HG02981 (cell line): ENCODE measurements around the gene SAPCD2.
A peak's percentile ranks its signal among the peaks of the same experiment; 100 is the strongest.
"Not testable (repeated sequence)": the region's sequence is repeated elsewhere in the genome, so short reads cannot be mapped to it uniquely, and the experiment has no call there.

ENCODE experiments used
- ATAC-seq: cut with Tn5 transposase; IDR thresholded peaks from one replicate; pipeline ENCODE4 v1.9.1; 2021; ENCODE audit warnings: mild to moderate bottlenecking, moderate library complexity; ENCODE audit not compliant: unreplicated experiment

SAPCD2 gene, protein sequence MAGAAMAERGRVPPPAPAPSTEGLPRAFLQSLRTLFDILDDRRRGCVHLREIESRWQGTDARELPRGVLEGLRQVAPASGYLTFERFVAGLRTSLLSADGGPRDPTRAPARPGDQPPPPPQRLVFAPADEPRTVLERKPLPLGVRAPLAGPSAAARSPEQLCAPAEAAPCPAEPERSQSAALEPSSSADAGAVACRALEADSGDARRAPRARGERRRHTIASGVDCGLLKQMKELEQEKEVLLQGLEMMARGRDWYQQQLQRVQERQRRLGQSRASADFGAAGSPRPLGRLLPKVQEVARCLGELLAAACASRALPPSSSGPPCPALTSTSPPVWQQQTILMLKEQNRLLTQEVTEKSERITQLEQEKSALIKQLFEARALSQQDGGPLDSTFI

DNA sequence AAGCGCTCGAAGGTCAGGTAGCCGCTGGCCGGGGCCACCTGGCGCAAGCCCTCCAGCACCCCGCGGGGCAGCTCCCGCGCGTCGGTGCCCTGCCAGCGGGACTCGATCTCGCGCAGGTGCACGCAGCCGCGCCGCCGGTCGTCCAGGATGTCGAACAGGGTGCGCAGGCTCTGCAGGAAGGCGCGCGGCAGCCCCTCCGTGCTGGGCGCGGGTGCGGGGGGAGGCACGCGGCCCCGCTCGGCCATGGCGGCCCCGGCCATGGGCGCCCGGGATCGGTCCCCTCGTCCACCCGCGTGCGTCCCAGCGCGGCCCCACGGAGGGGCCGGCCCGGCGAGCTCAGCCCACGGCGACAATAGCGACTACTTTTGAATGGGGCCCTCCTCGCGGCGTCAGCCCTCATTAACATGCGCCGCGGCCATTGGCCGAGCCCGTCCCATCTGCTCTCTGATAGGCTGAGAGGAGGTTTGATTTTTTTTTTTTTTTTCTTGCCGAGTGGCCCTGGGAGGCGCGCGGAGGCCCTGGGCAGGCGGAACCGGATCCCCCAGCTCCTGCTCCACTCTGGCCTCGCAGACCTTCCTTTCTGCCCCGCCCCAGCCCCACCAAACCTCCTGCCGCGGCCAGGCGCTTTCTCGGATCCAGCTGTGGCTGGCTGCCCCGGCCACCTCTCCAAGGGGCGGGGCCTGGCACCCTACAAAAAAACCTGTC lies at the start of gene SAPCD2:
Gene SAPCD2 (minus strand): TSS at position 357 of the 705 bp plus-strand sequence. CDS start 97 bp downstream, at position 260.
- ATAC-seq = peak; percentile 66

DNA sequence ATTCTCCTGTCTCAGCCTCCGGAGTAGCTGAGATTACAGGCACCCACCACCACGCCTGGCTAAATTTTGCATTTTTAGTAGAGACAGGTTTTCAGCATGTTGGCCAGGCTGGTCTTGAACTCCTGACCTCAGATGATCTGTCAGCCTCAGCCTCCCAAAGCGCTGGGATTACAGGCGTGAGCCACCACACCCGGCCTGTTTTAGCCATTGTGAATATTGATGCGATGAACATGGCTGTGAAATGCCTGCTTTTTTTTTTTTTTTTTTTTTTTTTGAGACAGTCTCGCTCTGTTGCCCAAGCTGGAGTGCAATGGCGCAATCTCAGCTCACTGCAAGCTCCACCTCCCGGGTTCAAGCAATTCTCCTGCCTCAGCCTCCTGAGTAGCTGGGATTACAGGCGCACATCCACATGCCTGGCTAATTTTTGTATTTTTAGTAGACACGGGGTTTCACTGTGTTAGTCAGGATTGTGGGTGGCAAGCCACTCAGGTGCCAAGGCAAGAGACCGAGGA lies 47.8 kb upstream of the SAPCD2 start:
- ATAC-seq = not testable (repeated sequence)

DNA sequence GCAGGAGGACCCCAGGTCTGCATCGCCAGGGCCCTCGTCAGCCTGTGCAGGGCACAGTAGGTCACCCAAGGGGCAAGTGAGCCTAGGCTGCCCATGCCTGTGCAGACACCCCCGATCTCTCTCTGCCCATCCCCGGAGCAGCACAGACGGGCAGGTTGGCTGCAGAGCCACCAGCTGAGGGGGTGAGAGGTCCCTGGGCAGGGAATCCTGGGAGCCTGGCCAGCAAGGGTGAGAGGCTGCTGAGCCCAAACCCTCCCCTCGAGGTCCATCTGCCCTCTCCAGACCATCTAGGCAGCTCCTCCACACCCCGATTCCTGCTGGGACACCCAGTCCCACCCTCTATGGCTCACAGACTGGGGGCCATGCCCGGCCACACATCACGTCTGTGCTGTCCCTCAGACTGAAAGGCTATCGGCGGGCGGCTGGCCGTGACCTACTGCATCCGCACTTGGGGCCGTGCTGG lies 46.9 kb upstream of the SAPCD2 start:
- no peak for ATAC-seq

DNA sequence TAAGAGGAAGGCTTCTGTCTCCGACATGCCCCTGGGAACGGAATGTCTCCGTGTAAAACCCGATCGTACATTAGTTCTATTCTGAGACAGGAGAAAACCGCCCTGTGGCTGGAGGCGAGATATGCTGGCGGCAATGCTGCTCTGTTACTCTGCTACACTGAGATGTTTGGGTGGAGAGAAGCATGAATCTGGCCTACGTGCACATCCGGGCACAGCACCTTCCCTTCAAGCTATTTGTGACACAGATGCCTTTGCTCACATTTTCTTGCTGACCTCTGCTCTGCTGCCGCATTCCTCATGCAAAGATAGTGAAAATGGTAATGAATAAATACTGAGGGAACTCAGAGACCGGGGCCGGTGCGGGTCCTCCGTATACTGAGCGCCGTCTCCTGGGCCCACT lies 46.4 kb upstream of the SAPCD2 start:
- ATAC-seq = no peak

DNA sequence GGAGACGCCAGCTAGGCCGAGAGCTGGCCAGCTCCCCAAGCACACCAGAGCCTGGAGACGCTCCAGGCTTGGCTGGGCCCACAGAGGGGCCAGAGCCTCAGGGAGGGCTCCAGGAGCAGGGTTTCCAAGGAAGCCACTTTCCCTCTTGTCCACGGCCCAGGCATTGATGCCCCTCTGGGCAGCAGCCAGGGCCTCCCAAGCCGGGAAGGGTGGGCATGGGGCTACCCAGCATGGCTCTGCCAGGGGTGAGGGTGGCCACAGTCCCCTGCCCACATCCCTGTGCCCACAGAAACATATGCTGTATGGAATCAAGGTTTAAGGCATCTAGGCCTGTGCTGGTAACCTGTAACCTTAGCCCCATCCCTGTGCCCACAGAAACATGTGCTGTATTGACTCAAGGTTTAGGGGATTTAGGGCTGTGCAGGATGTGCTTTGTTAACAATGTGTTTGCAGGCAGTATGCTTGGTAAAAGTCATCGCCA lies 45.7 kb upstream of the SAPCD2 start:
- ATAC-seq = no peak

DNA sequence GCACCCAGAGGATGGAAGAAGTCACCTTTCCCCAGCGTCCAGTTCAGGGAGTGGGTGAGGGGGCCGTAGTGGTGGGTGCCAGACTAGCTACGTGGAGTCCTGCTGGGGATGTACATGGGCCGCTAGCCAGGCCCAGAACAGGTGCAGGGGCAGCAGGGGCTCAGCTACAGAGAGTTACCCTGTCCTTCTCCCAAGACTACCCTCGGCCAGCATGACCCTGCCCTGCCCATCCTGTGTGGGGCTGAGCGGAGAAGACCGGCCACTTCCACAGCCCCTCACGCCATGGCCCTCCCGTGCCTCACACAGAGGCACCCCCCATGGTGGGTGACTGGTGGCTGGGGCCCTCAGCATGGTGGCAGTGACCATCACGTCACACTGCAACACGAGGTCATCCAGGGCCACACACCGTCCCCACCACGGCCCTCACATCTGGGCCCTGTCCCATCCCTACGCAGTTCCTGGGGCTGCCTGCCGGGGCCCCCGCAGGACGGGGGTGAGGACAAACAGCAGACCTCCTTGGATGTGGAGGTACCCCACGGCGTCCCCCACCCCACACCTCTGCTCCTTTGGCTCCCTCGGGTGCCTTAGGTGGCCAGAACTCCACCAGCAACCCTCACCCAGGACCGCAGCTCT lies 45.2 kb upstream of the SAPCD2 start:
- ATAC-seq = no peak

DNA sequence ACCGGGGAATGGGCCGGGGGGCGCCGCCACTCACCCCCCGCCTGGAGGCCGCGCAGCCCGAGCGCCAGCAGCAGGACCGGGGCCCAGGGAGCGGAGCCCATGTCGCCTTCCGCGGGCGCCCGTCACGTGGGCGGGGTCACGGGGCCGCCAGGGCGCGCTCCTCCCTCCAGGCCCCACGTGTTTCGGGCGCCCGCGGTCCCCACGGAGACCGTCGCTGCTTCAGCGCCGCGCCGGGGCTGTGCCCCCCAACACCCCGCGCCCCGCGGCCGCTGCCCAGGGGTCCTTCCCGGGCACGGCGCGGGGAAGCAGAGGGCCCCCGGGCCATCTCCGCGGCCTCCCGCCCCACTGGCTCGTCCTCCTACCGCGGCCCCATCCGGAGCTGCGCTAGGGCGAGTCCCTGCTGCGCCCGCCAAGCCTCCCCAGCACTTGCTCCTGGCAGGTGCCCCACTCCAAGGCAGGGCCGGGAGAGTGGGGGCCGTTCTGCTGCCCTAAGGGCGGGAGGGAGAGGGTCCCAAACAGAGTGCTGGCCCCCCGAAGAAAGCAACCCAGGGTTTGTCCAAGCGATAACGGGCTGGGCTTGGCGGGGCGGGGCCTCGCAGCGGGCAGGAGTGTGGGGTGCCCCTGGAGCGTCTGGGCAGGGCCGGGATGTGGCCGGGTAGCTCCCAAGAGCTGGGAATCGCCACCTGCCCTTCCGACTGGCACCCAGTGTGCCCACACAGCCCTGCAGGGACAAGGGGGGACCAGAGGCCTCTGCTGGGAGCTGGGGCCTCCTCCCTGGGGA lies 44.4 kb upstream of the SAPCD2 start, which contains the start of gene DPP7:
Gene DPP7 (minus strand): TSS at position 121 of the 781 bp plus-strand sequence. CDS start 20 bp downstream, at position 101.
- peak; percentile 72 for ATAC-seq

DNA sequence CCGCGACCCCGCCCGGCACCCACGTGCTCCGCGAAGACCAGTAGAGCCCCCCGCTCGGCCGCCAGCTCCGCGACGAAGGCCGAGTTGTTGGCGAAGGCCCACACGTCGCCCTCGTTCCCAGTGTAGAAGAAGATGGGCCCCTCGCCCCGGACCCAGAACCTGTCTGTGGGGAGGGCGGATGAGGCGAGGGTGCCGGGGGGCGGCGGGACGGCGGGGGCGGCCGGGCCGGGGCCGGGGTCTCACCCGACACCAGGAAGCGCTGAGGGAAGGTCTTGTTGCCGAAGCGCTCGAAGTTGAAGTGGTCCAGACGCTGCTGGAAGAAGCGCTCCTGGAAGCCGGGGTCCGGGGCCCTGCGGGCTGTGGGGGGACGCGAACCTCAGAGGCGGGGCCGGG lies 43.9 kb upstream of the SAPCD2 start:
- ATAC-seq = no peak

DNA sequence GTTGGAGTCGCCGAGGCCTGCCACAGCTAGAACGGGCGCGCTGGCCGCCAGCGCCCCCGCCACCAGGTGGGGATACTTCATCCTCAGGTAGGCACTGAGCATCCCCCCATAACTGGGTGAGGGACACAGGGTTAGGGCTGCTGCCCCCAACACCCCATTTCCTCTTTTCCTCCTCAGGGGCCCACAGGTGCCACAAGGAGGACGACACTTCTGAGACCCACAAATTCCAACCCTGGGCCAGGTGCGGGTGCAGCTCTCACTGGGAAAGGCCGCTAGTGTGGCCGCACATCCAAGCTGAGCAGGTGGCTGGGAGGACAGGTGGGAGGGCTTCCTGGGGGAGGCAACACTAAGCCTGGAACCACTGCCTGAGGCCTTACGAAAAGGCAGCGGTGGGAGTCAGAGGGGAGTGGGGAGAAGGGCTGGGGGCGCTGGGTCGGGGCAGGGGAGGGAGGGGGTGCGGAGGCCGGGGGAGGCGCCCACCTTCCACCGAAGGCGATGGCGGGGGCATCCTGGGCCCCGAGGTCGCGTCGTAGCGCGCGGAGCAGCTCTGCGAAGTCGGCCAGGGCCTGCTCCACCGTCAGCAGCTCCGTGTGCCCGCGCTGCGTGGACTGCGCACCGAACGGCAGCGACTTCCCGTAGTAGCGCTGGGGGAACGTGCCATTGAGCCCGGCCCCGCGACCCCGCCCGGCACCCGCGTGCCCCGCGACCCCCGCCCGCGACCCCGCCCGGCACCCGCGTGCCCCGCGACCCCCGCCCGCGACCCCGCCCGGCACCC lies 43.2 kb upstream of the SAPCD2 start:
- no peak for ATAC-seq

DNA sequence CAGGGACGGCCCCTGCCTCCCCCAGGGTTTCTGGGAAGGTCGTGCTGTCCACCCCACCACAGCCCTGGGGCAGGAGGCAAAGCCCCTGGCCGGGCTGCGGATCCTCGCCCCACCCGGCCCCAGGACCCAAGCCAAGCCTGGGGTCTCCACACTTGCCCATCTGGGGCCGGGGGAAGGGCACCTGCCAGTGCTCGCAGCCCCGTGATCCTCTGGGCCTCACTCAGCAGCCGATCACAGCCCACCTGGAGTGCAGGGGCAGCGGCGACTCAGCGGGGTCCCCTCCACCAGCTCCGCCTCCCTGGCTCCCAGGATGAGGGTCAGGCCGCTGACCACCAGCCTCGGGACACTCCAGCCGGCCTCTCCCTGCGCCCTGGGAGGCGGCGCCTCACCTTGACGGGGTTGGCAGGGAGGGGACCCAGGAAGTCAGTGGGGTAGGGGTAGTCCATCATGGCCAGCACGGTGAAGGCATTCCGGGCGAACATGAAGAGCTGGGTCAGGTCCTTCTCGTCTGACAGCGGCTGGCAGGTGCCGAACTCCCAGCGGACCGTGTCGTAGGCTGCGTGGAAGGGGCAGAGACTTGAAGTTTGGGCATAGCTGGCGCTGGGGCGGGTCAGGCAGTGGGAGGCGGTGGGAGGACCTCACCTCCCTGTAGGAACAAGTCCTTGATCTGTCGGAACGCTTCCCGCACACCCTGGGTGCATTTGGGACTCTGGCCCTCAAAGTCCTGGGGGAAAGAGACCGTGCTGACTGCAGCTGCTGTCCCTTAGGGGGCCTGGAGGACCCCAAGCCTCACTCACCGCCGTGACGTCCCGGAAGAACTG lies 42.4 kb upstream of the SAPCD2 start:
- no peak for ATAC-seq

DNA sequence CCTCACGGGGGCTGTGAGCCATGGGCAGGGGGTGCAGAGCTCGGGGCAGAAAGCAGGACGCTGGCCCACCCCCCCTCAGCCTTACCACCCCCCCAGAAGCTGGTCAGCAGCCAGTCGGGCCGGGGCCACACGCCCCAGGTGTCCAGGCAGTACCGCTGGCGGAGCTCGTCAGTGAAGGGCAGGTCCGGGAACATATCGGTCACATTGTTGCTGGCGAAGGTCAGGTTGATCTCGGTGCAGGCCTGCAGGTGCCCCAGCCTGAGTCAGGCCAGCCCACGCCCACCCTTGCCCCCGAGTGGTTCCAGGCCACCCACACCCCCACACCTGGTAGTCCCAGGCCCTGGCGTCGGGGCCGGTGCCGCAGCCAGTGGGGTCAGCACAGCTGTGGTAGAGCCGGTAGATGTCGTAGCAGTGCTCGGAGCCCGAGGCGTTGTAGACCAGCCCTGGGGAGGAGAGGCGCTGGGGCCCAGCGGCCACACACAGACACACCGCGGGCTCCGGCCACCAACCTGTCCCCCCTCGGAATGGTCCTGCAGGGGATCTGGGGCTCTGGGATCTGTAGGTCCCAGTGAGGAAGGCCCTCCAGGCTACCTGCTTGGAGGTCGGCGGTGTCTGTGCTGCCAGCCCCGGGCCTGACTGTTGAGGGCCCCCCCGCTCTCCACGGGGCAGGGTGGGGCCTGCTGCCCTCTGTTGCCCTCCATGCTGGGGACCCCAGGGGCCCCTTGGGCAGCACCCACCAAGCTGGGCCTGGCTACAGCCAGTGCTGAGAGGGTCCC lies 41.6 kb upstream of the SAPCD2 start:
- ATAC-seq = no peak

DNA sequence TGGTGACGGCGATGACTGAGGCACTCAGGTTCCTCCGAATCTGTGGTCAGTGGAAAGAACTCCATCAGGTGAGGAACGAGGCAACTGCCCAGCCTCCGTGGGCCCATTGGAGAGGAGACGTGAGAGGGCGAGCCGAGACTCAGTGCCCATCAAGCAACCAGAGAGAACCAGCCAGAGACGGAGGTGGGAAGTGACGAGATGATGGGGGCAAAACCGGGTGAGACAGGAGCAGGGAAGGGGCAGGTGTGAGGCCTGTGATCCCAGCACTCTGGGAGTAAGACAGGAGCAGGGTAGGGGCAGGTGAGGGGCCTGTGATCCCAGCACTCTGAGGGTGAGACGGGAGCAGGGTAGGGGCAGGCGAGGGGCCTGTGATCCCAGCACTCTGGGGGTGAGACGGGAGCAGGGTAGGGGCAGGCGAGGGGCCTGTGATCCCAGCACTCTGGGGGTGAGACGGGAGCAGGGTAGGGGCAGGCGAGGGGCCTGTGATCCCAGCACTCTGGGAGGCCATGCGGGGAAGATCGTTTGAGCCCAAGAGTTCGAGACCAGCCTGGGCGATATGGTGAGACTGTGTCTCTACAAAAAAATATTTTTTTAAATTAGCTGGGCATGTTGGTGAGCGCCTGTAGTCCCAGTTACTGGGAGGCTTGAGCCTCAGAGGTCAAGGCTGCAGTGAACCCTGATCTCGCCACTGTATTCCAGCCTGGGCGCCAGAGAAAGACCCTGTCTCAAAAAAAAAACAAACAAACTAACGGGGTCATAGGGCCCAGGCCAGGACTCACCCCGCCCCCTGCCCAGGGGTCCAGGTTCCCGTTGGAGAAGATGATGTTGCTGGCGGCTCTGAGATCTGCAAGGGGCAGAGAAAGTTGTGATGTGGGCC lies 40.8 kb upstream of the SAPCD2 start:
- ATAC-seq = no peak

DNA sequence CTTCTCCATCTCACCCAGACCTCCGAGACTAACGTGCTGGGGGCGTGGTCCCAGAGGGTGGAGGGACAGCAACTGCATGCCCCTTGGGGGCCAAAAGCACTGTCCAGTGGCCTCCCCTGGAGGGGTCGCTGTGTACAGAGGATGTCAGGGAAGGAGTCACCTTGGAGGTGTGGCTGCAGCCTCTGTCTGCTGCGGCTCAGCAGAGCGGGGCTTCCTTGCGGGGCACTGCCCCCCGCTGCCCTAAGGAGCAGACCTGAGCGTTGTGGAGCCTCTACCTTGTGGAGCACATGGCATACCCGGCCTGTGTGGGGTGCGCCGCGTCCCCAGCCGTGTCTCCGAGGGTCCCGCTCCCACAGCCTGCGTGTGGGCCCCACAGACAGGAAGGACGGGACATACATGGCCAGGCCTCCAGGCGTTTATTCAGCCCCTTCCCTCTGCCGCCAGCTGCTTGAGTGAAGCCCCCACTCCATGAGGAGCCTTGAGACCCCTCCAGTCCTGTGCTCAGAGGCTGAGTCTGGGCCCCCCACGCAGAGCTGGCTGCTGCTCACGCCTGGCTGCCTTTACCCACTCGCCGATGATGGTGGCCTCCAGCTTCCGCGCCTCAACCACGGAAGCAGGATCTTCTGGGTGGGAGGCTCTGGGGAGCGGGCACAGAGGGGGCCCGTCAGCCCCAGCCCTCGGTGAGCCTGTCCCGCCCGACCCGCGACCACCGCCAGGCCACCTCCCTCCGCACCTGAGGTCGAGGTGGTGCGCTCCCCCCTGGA lies 40.0 kb upstream of the SAPCD2 start:
- ATAC-seq = no peak

DNA sequence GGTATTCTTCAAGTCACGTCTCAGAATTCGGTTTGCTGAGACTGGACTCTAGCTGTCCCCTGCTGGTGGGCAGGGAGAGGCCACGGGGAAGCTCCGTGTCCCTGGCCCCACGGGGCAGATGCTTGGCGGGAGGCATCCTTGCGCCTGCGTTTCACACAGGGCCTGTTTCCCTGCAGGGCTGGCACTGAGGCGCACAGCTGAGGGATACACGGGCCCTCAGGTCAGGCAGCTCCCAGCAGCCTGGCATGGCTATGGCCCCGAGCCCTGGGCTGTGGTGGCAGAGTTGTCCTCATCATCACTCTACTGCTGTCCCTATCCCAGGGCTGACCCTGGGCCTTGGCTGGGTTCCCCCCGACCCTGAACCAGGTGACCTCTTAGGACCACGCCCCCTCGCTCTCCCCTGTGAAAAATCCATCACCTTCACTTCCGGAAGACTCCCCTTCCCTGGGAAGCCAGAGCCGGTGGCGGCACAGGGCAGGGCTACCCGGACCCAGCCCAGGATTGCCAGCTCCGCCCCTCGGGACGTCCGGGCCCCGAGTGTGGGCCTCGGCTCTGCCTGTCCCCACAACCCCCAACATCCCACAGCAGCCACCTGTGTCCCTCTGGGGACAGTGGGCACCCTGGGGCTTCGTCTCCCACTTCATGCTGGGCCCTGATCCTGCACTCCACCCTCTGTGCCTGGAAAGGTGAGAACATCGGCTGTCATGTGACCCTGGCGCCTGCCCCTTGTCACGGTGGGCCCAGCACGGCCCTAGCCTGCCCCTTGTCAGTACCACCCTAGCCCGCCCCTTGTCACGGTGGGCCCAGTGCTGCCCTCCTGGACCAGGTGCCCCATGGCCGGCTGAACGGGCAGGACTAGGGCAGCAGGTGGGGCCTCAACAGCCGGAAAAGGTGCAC lies 39.1 kb upstream of the SAPCD2 start:
- no peak for ATAC-seq

DNA sequence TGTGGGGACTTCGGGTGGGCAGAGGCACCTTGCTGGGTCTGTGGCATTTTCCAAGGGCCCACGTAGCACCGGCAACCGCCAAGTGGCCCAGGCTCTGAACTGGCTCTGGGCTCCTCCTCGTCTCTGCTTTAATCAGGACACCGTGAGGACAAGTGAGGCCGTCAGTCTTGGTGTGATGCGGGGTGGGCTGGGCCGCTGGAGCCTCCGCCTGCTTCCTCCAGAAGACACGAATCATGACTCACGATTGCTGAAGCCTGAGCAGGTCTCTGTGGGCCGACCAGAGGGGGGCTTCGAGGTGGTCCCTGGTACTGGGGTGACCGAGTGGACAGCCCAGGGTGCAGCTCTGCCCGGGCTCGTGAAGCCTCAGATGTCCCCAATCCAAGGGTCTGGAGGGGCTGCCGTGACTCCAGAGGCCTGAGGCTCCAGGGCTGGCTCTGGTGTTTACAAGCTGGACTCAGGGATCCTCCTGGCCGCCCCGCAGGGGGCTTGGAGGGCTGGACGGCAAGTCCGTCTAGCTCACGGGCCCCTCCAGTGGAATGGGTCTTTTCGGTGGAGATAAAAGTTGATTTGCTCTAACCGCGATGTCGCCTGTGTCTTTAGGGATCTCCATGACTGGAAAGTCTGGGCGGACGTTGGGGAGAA lies 38.4 kb upstream of the SAPCD2 start:
- ATAC-seq = no peak
